PFSK-1 (cell line): ENCODE data around the gene MFSD6L.

Experiments used
- FOXP2 ChIP-seq: optimal IDR thresholded peaks from 2 replicates; pipeline ENCODE3; 2011; ENCODE audit warnings: borderline replicate concordance, control low read depth, inconsistent platforms; ENCODE audit not compliant: insufficient read depth; ENCODE audit errors: extremely low read length, extremely low read depth
- POLR2AphosphoS5 ChIP-seq: IDR thresholded peaks from 2 replicates; pipeline ENCODE4 v1.6.1; 2012; ENCODE audit warnings: low read depth, mild to moderate bottlenecking, control low read depth, low read length, moderate library complexity
- REST ChIP-seq, 2 experiments: IDR thresholded peaks; 2 replicates each; pipeline versions ENCODE4 v1.6.1 to v1.8.0; 2011 to 2012; ENCODE audit warnings: low read depth in 2 of 2, low read length in 2 of 2, control low read depth in 1 of 2, inconsistent platforms in 1 of 2, mild to moderate bottlenecking in 1 of 2, moderate library complexity in 1 of 2; ENCODE audit not compliant: insufficient read depth in 1 of 2
- SIN3A ChIP-seq: IDR thresholded peaks from 2 replicates; pipeline ENCODE4 v1.6.1; 2012; ENCODE audit warnings: mild to moderate bottlenecking, low read length, moderate library complexity, borderline replicate concordance; ENCODE audit not compliant: insufficient read depth
- TAF1 ChIP-seq: IDR thresholded peaks from 2 replicates; pipeline ENCODE4 v1.6.1; 2012; ENCODE audit warnings: low read length, control low read depth, borderline replicate concordance; ENCODE audit not compliant: insufficient read depth

GRCh38 chr17:8844229-8845218 is 45.4 kb upstream of the MFSD6L start:
- TF ChIP-seq REST (IDR thresholded peaks at IDR 0.05; ENCODE audit: insufficient read depth in 1 of 2, low read depth in 2 of 2, low read length in 2 of 2) (no peak), POLR2AphosphoS5 (no peak), TAF1 (no peak), SIN3A (no peak), FOXP2 (no peak)
